Activated T-cell treated with anti-CD3 and anti-CD28 coated beads for 1 hour (primary cell): Measurements from ENCODE around the gene RHOH.

Experiments used
- DNase-seq: peaks from one replicate; pipeline ENCODE4 v3.0.0-alpha.2; 2020; ENCODE audit warnings: low read depth

RHOH gene

GRCh38 chr4:40295572-40295971 lies 98.7 kb downstream of the RHOH start:
- no peak for DNase-seq
